NCI-H1417 (cell line): ENCODE measurements around the gene CPHXL.

Experiments
- DNase-seq, 3 experiments: peaks; one replicate each; lab custom pipeline; 2025; lab: John Stamatoyannopoulos, UW

The CPHXL gene

DNA sequence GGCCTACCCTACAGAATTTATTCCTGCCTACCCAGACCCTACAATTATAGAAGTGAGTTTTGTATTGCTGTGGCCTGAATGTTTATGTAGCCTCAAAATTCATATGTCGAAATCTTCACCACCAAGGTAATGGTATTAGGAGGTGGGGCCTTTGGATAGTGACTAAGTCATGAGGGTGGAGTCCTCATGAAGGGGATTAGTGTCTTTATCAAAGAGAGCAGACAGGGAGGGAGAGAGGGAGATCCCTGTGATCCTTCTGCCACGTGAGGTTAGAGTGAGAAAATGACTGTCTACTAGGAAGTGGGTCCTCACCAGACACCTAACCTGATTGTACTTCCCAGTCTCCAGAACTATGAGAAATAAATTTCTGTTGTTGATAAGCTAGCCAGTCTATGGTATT is 24.0 kb downstream of the CPHXL start:
- DNase-seq = no peak

DNA sequence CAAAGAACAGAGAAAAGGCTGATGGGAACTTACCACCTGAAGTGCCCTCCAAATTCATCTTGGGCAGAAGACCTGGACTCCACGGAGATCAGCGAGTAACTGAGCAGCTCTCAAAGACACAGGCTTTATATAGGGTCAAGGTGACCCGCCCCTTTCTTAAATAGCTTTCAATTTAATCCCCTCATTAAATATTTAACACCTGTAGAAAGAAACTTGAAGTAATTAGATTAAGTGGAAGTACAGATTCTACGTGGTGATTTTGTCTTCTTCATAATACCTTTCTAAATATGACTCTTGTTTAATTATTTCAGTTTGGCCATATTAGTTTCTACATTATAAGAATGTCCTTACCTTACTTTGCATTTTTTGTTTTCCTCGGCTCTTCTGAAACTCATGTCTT is 24.9 kb downstream of the CPHXL start, which contains the start of gene DUXB:
Gene DUXB (minus strand): TSS at position 101 of the 400 bp plus-strand sequence. CDS start 43 bp downstream, at position 58.
- DNase-seq = no peak

DNA sequence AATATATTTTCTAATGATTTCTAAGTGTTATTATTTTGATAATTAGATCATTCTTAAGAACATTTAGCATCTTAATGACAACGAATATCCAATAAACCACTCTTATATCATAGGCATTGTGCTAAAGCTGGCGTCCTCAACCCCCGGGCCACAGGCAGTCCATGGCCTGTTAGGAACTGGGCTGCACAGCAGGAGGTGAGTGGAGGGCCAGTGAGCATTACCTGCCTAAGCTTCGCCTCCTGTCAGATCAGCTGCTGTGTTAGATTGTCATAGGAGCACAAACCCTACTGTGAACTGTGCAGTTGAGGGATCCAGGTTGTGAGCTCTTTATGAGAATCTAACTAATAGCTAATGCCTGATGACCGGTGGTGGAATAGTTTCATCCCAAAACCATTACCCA is 28.7 kb downstream of the CPHXL start:
- DNase-seq = no peak

DNA sequence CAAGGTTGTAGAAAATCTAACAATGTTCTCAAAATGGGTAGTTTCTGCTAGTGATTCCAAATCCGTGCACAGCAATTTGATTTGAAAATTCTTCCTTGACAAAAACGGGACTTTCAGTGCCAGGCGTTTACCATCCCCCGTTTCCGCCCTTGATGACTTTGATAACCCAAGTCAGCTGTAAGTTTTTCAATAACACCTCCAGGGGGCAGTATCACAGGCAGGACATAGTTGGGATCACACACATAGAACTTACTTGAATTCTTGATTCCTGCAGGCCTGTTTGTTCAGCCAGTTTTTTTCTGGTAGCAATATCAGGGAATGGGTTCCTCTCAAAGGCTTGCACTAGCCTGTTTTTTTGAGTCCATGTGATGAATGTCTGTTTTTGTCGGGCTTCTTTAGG is 30.6 kb downstream of the CPHXL start:
- DNase-seq = peak in 1 of 3 experiments; percentile 12

DNA sequence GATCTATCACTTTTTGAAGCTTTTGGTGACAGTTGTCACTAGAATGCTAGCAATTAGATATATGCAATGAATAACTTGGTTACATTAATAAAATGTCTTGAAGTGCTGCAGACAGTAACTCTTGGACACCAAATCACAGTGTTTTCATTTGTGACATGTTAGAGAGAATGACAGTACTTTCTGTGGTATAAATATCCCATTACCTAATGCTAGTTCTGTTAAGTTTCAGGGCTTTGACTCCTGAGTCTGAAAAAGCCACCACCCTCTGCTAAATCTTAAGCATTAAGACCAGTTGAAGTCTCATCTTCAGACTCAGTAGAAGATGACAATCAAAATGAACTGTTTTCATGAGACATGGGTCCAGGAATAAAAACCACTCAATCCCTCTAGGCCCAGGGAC is 38.9 kb downstream of the CPHXL start:
- no peak for DNase-seq

DNA sequence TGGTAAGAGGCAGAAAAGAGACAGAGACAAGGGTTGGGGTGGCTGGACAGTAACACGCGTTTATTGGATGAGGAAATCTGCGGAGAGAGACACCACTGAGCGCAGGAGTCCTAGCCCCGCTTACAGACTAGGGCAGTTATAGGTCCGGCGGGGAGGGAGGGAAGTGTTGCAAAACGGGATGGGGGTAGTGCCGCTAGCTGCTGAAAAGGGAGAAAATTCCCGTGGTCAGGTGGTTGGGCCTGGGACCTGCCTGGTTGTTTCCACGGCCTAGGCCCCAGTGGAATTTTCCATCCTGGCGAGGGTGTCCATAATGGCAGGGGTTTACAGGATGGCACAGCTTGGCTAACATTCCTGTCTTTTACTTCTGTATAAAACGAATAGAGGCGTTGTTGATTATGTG is 44.0 kb downstream of the CPHXL start:
- no peak for DNase-seq

DNA sequence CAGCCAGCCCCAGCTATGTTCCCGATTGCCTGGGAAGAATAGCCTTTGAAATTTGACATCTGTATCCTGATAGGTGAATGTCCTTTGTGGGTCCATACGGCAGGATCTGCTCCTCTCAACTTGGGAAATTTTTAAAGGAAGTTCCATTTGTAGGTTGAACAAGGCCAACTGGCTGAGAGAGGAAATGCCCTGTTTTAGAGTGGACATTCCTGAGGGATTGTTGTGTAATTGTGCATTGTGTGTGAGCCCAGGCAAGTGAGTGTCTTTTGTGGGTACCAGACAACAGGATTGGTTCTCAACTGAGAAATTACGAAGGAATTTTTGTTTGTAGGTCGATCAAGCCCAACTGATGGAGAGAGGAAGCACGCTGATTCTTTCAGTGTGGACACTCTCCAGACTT is 46.9 kb downstream of the CPHXL start:
- no peak for DNase-seq

DNA sequence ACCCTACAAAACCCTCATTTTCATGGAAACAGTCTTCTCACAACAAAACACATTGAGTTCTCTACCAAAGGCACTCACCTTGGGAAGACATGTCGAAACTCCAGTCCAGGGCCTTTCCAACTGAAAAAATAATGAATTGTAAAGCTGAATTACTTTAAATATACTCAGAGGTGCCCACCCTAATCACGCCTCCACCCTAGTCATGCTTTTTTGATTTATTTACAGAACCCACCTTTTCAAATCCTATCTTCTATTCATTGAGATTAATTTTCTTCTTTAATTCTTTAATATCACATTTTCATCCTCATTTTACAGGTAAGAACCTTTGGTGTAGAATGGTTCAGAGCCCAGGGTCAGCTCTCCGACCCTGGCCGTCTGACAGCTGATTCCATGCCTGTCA is 49.4 kb downstream of the CPHXL start, which contains the start of gene CPHXL2:
Gene CPHXL2 (minus strand): TSS at position 101 of the 400 bp plus-strand sequence. CDS start 10 bp downstream, at position 91.
- DNase-seq = no peak

DNA sequence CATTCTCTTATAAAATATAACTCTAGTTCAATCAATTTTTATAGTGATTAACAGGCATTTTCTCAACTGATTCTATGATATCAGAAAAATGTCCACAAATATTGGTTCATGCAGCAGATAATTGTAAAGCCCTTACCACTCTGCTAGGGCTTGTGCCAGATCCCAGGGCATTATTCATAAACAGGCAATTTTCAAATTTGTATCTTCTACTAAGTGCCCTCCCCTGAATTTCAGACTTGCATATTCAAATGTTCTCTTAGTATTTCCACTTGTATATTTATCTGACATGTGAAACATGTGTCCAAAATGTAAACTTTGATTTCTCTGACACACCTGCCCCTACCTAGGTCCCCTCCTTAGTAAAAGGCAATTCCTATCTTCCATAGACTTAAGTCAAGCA is 58.8 kb downstream of the CPHXL start:
- DNase-seq = no peak
